IPS DF 4.7 (cell line): ENCODE data around the gene CD164L2.
"Not testable (repeated sequence)": the region's sequence is repeated elsewhere in the genome, so short reads cannot be mapped to it uniquely, and the experiment has no call there.

Experiments used
- DNase-seq: peaks from one replicate; pipeline ENCODE4 v3.0.0-alpha.2; 2013; ENCODE audit warnings: low spot score; ENCODE audit errors: extremely low read depth

The CD164L2 gene

DNA sequence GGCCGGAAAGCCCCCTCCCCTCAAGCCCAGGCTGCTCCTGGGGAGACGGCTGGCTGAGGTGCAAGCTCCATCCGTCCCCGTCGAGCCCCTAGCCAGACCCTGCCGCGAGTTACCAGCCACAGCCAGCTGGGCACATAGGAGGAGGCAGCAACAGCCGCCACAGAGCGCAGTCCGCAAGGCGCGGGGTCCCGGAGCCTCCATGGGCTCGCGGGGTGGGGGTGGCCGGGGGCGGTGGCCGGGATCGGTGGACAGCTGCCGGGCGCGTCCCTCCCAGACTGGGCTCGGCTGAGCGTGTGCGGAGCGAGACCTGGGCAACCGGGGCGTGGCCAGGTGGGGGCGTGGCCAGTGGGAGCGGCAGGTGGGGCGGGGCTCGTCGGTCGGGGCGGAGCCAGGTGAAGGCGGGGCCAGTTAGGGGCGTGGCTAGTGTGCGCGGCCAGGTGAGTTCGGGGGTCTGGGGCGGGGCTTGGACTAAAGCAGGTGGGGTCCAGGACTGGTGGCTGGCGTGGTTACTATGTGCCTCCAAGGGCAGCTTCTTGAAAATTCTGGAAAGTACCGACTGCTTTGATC, at the start of gene CD164L2:
Gene CD164L2 (minus strand): TSS at position 295 of the 567 bp plus-strand sequence. CDS start 94 bp downstream, at position 201.
- no peak for DNase-seq

DNA sequence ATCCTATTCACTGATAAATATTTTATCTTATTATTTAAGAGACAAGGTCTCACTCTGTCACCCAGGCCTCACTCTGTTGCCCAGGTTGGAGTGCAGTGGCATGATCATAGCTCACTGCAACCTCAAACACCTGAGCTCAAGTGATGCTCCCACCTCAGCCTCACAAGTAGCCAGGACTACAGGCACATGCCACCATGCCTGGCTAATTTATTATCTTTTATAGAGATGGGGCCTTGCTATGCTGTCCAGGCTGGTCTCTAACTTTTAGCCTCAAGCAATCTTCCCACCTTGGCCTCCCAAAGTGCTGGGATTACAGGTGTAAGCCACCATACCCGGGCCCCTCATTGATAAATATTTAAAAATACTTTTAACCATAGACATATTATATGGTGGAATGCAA, 49.6 kb upstream of the CD164L2 start:
- not testable (repeated sequence) for DNase-seq

DNA sequence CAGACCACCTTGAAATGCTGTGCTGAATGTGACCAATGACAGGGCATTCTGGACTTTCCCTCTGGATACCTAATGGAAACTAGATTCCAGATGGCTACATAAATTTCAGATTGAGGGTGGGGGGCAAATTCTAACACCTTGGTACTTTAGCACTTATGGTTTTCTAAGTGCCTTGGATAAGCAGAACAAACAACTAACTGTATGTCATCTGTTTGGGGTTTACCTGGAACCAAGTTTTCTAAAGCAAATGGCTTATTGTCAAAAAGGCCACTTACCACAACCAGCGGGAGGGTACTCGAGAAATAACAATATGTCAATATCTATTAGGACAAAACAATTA, 48.4 kb upstream of the CD164L2 start:
- DNase-seq, result no peak

DNA sequence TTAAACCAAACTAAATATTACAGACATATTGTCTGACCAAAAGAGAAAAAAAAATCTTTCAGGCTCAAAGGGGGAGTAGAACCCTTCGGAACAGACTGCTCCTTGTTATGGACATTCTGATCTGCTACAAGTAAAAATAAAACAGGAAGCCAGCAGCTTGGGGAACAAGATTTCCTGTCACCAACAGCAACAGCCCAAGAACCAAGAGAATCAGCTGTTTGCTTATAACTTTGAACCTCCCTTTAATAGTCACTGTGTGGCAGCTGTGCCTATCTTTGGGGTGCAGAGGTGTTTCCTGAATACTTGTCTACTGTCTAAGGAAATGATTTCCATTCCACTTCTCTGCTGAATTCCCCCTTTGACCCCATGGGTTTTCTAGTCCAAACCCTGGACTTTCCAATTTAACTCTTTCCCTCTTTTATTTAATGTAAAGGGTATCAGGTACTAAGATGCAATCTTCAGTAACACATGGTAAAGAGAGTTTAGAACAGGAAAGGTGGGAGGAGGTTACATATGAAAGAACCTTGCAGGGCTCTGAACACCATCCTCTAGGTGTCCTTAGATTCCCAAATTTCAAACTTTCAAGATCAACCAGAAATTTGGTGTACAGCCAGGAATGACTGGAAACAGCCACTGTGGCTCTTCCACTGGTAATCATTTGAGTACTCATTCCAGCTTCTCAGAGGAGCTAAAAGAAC, 47.9 kb upstream of the CD164L2 start:
- DNase-seq, result no peak

DNA sequence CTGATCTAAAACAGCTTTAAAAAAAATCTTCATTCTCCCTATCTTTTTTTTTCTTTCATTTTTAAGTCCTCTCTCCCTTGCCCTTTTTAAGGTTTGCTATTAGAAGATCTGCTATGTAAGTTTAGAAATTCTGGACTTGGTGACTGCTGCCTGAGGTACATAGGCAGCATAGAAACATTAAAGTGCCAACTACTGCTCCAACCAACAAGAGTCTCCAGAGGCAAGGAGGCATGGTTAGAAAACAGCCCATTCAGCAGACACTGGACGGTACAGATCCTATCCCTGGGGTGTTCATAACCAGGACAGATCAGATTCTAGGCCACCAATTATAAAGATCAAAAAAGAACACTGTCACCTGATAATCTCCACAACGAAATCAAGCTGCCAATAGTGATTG, 45.9 kb upstream of the CD164L2 start:
- DNase-seq, result no peak

DNA sequence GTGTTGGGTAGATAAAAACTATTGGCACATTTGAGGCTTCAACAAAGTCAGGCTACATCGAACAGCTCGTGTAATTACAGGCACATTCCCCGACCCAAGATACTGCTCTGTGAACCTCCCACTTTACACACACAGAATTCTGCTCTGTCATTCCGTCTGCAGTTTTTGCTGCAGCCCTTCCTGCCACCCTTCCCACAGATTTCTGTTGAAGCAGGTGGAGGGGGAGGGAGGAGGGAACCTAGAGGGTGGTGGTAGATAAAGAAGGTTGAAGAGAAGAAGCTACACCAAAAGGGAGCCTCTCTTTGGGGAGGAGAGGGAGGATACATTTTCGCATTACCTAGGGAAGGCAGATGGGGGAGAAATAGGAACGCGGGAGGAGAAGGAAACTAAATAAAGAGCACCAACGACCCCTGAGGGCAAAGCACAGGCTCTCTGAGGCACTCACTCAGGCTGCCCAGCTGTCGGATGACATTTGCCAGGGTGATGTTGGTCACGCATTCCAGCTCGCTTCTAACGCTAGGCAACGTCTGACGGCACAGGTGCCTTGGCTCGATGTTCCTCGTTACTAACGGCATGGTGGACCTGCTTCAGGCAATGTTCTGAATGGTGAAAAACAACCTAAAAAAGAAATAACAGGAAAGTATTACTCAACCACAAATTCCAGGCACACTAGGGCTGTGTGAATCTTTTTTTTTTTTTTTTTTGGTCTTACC, 45.3 kb upstream of the CD164L2 start:
- DNase-seq, result no peak

DNA sequence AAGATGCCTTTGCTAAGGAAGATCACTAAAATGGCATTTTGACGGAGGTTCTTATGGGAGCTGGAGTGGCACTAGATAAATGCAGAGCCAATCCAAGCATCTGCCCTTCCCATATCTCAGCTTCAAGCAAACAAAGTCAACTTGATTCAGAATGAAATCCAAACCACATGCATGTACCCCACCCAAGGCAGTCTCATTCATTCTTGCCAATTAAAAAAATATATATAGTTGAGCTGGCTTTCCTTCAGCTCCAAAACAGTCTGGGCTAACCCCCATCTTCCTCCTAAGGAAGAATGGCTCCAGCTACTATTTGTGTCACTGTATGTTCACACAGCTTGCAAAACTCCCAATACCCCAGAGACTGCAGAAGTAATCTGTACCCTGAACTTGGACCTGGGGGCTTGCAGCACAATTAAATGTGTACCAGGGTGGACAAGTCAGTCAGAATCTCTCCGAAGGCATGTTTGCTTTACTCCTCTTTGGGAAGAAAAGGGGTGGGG, 44.7 kb upstream of the CD164L2 start:
- DNase-seq, result no peak

DNA sequence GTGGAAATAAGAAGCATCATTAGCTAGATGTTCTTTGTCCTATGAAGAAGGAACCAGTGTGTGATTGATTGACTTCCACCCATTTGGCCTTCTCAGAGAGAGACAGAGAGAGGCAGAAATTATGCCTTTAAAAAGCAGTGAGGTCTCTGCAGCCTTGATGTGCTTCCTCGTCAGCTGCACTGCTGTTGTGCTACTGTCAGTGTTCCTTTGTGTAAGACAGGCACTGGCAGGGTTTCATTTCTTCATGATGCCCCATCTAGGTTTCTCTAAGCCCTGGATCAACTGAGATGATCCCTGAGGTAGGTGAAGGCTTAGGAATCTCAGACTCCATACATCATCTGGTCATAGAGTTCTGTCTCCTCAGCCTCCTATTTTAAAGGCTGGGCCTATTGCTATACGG, 44.2 kb upstream of the CD164L2 start:
- DNase-seq, result no peak

DNA sequence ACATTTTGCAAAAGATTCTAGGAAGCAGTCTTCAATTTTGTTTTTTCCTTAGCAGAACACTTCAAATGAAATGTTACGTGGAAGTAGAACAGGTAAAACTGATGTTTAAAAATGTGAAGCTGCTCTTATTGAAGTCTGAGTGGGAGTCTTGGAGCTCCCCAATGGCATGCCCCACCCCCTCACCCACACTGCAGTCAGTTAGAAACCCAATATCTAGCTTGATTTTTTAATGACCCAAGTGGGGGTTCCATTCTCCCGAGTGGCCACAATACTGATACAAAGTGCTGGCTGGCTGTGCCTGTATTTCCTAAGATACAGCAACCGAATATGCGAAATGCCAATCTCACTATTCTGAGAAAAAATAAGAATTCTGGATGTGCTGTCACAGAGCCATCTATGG, 40.6 kb upstream of the CD164L2 start:
- DNase-seq, result no peak

DNA sequence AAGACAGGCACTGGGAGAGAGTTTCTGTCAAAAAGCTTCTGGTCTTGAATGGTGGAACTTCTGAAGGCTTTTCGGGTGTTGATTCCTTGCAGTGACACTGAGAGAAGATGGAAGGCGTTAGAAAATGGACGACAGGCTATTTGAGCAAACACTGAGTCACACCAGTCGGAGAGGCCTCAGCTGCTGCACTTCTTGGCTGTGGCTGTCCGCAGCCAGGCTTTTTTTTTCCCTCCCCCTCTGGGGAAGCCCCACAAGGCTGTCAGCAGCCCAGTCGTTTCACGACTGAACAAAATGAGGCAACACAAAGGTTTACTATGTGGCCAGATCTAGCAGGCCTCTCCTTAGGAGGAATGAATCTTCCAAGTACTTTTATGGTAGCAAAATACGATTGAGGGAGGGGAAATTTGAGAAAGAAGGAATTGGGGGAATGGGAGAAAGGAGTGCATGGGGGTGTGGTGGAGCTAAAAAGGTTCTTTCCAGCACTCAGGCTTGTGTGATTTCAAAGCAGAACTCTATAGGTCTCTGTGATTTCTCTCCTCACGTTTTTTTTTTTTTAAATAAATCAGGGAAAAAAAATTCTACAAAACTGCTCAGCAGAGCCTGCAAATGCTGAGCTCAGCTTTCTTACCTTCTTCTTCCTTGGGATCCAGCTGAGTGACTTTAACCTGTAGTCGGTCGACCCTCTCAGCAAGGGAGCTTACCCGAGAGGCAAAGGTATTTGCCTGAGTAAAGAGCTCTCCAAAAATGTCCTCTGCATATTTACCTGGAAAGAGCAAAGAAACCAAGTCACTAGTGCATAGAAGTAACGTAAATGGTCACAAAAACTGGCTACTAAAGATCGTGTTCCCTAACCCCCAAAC, 35.4 kb upstream of the CD164L2 start:
- no peak for DNase-seq

DNA sequence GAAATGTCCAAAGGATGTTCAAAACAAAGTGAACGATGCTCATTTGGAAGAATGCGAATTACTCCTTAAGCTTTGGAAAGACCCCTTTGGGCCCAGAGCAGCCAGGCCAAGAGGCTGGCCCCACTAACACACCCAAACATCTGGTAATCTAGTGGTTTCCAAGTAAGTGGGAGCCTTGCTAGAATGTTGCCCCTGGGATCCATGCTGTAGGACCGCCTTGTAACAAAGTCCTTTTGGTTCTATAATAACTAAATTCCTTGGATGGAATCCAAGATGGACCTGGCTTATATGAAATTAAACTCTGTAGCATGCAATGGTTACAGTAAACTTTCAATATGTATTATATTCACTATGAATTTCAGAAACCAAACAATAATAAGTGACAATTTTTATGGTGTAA, 34.6 kb upstream of the CD164L2 start:
- no peak for DNase-seq

DNA sequence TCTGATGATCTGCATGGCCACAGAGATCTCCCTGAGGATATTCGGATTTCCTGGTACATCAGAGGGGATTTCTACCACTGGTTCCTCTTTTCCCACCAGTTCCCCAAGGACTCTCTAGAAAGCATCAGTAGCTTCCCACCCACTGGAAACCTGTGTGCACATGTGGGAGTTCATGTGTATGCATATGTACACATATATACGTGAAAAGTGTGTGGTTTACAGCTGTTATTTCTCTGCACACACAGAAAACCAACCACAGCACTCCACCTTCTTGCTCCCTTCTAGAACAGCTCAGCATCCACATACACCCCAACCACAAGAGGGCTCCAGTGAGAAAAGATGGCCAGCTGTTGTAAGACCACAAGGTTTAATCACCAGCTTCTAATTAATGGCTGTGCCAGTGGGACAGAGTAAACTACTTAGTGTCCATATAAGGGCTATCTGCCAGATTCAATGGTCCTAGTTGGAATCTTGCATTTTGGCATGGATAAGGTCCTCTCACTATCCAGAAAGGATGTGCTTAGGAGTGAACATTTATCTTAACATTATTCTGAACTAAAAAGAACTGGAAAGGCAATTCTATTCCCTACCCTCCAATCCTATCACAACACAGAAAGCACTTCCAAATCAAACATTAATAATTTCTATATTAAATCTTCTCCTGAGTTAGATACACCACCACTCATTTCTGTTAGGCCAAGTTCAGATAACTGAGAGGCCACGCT, 33.4 kb upstream of the CD164L2 start:
- no peak for DNase-seq

DNA sequence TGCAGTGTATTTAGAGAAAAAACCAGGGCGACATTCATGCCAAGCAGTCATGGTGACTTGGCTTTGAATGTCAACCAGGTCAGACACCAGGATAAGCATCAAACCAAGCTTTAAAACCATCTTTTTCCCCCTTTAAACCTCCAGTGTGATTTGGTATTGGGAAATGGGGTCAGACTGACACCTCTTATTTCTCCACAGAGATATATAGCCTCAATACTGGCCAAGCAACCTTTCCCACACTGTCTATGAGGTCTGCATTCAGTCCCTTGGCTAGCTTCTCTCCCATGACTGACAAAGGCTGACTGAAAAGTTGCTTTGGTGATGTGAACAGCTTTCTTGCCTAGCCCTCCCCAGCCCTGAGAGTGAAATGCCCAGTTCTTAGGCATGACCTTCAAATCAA, 31.0 kb upstream of the CD164L2 start:
- DNase-seq, result no peak

DNA sequence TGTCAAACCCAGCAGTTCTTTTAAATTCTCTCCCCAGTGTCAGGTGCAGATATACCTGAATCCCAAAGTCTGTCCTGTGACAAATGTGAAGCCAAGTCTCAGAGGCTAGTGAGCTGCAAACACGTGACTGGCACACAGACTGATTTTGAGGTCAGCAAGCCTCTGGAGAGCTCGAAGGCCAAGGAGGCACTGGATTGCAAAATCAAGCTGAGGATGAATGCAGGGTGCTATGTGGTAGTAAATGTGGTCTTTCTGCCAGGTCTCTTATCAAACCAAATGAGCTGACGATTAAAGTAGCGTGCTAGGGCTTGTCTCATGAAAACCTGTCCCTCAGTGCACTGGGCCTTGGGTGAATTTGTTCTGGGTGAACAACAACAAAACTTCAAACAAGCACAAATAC, 29.9 kb upstream of the CD164L2 start:
- DNase-seq, result no peak

DNA sequence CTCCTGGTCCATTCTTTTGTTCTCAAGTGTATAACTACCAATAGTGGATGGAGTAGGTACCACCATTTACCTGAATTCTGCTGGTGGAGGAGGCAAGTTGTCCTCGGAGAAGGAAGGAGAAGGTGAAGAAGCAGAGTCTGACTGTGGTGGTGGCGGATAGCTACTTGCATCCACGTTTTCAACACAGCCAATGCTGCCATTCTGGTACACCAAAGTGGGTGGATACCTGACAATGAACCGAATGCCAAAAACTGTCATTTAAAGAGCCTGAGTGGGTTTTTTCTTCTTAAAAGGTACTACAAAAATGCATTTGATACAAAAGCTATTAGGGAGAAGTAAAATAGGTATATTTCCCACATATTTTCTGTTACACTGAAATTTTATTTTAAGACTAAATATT, 29.4 kb upstream of the CD164L2 start:
- DNase-seq, result no peak

DNA sequence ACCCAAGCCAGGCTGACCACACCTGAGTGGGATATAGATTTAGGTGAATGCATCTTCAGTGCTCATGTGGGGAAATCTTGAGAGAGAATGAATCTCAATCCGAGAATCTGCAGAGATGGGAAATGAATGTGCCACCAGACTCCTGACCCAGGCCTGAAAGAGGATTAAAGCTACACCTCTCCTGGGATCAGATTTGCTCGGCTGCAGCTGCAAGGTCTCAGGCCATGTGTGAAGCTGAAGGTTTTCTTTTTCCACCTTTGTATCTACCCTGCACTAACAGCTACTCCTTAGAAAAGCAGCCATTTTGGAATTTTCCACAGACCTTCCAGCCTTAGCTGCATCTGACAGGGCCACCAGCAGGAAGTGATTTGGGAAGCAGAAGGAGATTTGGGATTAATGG, 27.6 kb upstream of the CD164L2 start:
- no peak for DNase-seq

DNA sequence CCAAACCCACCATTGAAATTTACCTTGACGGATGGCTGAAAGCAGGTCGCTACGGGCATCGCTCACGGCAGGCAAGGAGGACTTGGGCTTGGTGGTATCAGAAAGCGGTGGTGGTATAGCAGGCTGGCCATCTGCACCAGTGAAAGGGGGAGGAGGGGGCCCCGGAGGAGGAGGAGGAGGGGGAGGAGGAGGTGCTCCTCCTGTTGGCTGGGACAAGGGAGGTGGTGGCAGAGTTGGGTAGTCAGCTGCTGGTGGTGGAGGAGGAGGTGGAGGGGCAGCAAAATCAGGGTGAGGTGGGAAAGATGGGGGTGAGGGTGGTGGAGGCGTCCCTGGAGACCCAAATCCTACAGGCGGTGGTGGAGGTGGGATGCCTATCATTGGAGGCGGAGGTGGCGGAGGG, 26.5 kb upstream of the CD164L2 start:
- no peak for DNase-seq

DNA sequence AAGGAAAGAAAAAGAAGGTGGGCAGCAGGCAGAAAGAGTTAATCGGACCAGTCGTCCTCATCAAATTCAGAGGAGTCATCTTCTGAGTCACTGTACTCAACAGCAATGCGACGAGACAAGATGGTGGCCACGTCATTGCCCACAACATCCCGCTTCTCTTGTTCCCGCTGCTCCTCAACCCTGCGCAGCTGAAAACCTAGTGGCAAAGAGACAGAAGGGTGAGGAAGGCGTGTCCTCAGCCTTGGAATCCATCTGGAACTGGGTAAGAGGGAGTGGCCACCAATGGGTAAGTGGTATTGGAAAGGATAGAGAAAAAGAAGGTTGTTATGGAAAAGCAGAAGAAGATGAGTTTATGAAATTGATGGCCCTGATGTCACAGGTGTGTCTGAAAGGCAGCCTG, 25.0 kb upstream of the CD164L2 start:
- no peak for DNase-seq

DNA sequence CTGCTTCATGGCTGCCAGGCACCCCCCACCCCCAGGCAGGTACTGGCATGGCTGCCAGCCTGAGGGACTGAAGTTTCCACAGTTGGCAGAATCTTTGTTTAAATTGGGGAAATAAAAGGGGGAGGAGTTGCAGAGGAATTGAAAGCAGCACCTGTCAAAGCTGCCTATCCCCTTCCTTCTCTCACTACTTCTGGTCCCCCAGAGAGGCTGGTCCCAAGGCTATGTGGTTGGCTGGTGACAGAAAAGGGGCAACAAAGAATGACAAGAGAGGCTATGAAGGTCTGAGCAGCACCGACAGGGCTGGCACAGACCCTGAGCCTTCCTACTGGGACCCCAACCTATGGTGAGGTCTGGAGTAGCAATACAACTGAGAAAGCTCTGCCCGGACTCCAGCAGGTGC, 23.7 kb upstream of the CD164L2 start:
- not testable (repeated sequence) for DNase-seq

DNA sequence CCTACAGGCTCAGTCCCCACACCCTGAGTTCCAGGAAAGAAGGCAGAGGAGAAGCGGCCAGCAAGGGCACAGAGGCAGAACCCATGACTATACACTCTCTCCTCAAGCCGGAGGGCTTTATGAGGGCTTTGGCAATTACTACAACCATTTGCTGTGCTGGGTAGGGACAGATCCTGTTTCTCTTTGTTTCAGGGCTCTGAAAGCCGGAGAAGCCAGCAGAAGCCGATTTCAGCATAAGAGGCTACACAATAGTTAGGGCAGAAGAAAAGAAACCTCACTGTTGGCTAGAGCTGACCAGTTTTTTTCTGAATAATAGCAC, 23.2 kb upstream of the CD164L2 start:
- DNase-seq, result no peak

DNA sequence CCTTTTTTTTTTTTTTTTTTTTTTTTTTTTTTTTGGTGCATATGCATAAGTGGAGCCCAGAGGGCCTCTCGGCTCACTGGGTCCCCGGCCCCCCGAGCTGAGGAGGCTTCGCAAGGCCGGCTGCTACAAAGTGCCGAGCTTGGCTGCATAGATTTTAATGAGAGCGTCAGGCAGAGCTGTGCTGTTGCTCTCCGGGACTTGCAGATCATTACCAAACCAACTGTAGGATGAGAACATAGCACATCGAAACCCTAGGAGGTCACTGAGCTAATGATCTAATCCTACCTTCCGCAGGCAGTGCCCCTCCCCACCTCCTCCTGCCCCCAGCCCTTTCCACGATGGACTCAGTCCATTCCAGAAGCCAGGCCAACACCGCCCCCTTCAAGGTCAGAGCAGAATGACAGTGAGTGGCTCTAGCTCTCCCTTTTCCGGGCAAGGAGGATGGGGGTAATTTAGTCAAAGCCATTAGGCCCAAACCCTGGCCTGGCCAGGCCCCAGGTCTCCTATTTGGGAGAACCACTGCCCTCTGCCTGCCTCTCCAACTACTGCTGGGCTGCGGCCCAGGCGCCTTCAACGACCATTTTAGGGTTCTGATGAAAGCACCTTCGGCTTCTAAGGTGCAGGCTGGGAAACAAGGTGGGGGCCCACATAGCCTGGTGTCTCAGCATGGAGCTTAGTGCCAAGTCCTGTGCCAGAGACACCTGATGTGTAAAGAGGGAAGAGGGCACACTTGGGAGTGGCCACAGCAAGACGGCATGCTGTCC, 22.6 kb upstream of the CD164L2 start:
- not testable (repeated sequence) for DNase-seq
